Ammon's horn (tissue), 1 donor: Measurements from ENCODE around the gene KLHL30.

ENCODE experiments used
- DNase-seq: peaks from one replicate; pipeline ENCODE4 v3.0.0-alpha.2; 2016; ENCODE audit warnings: low spot score

Gene KLHL30

GRCh38 chr2:238120463-238121298 lies 17.8 kb upstream of the KLHL30 start:
- no peak for DNase-seq

- no peak for DNase-seq
These were observed 16.8 kb upstream of the KLHL30 start for GRCh38 chr2:238121511-238122286.

GRCh38 chr2:238122287-238123217 lies 15.9 kb upstream of the KLHL30 start:
- DNase-seq = no peak

GRCh38 chr2:238123218-238123971 lies 15.1 kb upstream of the KLHL30 start:
- DNase-seq = no peak

DNA sequence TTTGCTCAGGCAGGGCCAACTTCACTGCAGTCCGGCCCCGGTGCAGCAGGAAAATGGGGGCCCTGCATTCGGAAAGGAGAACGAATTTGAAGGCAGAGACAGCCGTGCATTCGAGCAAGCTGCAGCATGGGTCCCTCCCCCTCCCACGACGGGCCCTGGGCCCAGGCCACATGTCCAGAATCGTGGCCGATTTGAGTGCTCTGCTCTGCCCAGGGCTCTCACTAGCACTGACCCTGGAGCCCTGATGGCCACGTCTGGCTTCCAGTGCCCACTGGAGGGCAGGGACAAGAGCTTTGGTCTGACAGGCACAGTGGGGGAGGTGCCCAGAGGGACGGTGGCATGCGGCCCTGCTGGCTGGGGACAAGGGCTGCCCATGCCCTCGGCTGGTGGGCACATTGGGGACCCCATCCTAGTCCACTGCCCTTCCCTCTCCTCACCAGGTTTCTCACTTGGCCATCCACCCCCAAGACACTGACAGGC lies 14.4 kb upstream of the KLHL30 start:
- DNase-seq = no peak

GRCh38 chr2:238124488-238125126 lies 13.9 kb upstream of the KLHL30 start:
- no peak for DNase-seq

- DNase-seq = no peak
These were observed 13.2 kb upstream of the KLHL30 start for GRCh38 chr2:238125127-238125885.

DNA sequence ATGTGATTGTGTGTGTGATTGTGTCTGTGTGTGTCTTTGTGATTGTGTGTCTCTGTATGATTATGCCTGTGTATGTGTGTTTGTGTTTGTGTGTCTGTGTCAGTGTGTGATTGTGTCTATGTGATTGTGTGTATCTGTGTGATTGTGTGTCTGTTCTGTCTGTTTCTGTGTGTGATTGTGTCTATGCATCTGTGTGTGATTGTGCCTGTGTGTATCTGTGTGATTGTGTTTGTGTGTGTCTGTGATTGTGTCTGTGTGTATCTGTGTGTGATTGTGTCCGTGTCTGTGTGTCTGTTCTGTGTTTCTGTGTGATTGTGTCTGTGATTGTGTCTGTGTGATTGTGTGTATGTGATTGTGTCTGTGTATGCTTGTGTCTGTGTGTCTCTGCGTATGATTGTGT lies 12.1 kb upstream of the KLHL30 start:
- DNase-seq = no peak

- no peak for DNase-seq
These were observed 11.7 kb upstream of the KLHL30 start for GRCh38 chr2:238126775-238127164.

DNA sequence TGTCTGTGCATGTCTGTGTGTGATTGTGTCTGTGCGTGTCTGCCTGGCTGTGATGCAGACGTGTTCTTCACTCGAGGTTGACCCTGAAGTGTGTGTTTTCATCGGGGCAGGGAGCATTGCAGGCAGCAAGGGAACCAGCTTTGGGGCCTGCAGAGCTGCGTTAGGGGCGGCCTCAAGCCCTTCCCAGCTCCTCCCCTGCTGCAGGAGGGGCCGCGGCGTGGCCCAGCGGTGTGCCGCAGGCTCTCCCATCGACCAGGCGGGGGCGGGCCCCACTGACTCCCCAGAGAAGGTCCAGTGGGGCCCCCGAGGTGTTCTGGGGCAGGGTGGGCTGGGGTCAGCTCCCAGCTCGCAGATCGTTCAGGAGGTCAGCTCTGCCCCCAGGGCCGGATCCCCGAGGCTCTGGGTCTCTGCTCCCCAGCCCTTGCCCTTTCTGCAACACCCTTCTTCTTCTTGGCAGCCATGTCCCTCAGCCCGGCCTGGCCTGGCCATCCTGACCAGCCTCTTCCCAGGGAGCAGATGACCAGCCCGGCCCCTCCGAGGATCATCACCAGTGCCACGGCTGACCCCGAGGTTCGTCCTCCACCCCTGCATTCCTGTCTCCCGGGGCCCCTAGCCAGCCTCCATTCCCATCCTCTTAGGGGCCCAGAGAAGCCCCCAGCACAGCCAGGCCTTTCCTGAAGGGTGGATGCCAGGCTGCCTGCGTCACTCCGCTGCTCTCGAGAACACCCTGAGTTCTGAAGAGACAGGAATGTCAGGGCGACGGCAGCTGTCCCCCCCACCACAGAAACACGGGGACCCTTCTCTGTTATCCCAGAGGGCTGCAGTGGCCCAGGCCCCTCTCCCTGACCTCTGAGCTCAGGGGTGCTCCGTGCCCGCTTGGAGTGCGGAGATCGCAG lies 11.1 kb upstream of the KLHL30 start:
- no peak for DNase-seq

- no peak for DNase-seq
These were observed 10.4 kb upstream of the KLHL30 start for GRCh38 chr2:238128061-238128440.

DNA sequence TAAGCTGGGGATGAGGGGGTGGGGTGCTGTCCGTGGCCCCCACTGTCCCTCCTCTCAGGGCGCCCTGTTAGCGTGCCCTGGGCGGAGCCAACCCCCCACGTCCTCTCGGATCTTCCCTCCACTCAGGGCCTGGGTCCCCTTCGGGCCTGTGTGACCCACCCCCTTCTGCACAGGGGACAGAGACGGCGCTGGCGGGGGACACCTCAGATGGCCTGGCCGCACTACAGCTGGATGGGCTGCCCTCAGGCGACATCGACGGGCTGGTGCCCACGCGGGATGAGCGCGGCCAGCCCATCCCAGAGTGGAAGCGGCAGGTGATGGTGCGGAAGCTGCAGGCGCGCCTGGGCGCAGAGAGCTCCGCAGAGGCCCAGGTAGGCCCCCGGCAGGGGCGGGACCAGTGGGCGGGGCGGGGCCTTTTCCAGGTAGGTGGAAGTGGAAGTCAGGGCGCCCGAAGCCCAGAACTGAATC lies 9.9 kb upstream of the KLHL30 start:
- no peak for DNase-seq

DNA sequence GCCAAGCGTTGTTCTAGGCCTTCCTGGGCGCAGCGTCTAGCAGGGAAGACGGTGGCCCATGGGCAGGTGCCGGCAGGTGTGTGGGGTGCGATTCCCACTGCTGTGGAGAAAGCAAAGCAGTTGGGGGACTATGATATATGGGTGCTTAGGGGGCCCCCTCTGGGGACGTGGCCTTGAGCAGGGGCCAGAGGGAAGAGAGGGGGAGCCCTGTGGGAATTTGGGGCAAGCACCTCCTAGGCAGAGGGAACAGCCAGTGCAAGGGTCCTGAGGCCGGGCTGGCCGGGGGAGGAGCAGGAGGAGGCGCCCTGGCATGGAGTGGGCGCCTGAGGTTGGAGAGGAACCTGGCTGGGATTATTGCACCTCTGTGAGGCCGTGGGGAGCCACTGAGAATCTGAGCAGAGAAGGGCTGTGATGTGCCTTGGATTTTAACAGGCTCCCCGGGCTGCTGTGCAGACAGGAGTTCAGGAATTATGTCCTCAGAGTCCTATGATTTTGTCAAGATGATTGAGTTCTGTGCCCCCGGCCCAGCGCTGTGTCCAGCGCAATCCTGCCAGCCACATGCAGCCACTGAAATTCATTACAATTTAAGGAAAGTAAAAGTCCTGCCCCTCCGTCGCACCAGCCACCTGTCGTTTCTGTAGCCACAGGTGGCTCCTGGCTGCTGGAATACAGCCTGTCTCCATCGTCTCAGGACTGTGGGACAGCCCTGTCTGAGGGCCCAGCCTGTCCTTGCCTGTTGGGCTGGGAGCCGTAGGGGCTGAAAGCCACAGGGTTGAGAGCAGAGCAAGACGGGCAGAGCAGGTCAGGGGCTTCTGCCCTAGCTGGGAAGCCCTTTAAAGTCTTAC lies 9.1 kb upstream of the KLHL30 start:
- no peak for DNase-seq

GRCh38 chr2:238130111-238130695 lies 8.3 kb upstream of the KLHL30 start:
- DNase-seq = no peak

DNA sequence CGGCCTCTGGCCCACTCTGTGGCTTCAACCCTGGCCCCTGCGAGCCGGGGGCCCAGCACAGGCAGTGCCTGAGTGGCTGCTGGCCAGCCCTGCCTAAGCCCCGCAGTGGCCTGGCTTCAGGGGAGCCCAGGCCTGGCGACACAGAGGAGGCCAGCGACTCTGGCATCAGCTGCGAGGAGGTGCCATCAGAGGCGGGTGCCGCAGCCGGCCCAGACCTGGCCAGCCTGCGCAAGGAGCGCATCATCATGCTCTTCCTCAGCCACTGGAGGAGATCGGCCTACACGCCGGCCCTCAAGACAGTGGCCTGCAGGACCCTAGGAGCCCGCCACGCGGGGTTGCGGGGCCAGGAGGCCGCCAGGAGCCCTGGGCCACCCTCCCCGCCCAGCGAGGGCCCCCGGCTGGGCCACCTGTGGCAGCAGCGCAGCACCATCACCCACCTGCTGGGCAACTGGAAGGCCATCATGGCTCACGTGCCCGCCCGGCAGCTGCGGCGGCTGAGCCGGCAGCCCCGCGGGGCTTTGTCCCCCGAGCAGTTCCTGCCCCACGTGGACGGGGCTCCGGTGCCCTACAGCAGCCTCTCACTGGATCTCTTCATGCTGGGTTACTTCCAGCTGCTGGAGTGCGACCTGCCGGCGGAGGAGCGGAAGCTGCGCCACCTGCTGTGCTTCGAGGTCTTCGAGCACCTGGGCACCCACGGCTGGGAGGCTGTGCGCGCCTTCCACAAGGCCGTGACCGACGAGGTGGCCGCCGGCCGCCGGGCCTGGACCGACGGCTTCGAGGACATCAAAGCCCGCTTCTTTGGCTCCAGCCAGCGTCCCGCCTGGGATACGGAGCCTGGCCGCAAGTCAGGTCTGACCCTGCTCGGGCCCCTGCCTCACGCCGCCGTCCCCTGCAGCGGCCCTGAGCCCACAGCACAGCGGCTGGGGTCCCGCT lies 7.5 kb upstream of the KLHL30 start:
- DNase-seq = no peak

- DNase-seq = no peak
These were observed 6.6 kb upstream of the KLHL30 start for GRCh38 chr2:238131761-238132462.
